ENCODE results near the gene NOP16. TPM values are rescaled to one million over a fixed set of nuclear protein-coding genes. Genes with fewer than 3 reads are reported as not detected.

The NOP16 gene, protein sequence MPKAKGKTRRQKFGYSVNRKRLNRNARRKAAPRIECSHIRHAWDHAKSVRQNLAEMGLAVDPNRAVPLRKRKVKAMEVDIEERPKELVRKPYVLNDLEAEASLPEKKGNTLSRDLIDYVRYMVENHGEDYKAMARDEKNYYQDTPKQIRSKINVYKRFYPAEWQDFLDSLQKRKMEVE
- total RNA-seq, result 29.2 and 29.6 TPM in 2 replicates

DNA sequence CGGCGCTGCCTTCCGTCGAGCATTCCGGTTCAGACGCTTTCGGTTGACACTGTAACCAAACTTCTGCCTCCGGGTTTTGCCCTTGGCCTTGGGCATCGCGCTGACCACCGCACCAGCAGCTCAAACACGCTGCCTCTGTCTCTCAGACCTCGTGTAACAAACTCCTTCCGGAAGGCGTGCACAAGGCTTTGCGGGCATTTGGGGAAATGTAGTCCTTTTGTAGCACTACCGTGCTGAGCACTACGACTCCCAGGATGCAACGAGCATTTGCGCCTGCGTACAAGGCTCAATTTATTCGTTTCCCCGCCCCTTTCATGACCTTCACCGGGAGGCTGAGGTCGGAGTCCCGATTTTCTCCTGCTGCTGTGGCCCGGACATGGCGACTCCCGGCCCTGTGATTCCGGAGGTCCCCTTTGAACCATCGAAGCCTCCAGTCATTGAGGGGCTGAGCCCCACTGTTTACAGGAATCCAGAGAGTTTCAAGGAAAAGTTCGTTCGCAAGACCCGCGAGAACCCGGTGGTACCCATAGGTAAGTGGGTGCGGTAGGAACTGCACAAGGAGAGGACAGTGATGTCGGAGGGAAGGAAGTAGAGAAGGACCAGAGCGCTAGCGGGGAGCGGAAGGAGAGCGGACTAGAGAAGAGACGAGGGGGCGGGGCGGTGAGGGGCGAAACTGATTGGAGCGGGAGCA is at the start of gene NOP16, which contains the start of gene HIGD2A:
NOP16 (minus strand) TSS at position 155 of the 691 bp plus-strand sequence; CDS start at position 96, 59 bp downstream.
HIGD2A (plus strand) TSS at position 308 of the 691 bp plus-strand sequence; CDS start at position 377, 69 bp downstream.

DNA sequence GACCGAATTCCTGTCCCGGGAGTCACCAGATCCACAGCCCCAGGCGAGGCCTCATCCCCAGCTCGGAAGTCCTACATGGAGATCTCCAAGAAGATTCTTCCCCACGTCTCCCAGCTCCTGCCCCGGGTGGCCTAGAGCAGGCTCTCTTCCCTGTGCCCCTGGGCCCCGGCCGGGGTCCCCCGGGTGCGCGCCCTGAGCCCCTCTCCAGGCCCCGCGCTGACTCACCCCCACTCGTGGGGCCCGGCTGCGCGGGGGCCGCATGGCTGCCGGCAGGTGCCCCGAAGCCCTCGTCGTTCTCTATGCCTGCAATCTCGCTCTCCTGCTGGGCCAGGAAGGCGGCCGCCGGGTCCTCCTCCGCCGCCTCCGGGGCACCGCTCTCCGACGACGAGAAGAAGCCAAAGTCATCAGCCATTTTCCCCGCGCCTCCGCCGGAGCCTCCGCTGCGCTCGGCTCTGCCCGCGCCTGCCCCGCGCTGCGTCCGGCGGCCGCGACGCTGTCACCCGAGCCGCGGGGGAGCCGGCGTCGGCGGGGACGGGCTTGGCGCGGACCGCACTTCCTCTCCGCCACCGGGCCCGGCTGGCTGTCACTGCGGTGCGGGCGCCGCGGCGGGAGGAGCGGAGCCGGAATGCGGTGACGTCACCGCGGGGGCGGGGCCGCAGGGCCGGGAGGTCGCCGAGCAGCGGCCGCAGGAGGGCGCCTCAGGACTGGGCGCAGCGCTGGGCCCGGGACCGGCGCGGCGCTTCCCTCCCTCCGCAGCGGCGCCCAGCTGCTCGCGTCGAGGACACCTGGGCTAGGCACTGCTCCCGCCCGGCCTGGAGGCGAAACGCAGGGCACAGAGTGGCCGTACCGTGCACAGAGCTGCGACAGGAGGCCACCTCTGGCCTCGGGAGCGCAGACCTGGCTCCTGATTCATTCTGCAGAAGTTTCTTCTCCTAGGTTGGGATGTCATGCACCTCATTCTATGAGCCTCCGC is 27.8 kb upstream of the NOP16 start, which contains the start of gene CLTB:
CLTB (minus strand) TSS at position 588 of the 973 bp plus-strand sequence; CDS start at position 412, 176 bp downstream.

DNA sequence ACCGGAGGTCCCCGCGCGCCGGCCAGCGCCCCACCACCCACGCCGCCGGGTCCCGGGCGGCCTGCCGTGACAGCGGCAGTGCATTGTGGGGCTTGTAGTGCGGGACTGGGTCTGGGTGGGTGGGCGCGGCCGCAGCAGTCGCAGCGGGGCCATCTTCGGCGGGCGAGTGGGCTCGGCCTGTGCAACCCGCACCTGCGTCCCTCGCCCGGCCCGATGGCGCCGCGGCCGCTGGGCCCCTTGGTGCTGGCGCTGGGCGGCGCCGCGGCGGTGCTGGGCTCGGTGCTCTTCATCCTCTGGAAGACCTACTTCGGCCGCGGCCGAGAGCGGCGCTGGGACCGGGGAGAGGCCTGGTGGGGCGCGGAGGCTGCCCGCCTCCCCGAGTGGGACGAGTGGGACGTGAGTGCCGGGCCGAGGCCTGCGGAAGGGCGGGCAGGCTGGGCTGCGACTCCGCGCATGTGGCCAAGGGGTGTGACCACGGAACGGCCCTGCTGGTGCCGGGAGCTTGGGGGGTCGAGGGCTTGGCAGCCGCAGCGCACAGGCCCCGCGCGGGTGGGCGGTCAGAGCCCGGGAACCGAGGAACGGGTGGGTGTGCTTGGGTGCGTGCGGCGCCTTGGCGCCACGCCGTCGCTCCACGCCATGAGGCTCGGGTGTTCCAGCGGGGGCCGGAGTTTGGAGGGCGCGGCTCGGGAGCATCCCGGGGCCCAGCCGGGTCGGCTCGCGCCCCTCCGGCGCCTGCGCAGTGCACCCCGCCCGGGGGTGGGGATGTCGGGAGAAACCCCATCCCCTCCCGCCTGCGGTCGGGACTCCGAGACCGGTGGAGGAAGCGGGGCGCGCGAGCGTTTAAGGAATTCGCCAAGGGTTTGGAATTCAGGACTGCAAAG is 22.8 kb downstream of the NOP16 start, which contains the start of gene ARL10:
ARL10 (plus strand) TSS at position 137 of the 881 bp plus-strand sequence; CDS start at position 214, 77 bp downstream.

DNA sequence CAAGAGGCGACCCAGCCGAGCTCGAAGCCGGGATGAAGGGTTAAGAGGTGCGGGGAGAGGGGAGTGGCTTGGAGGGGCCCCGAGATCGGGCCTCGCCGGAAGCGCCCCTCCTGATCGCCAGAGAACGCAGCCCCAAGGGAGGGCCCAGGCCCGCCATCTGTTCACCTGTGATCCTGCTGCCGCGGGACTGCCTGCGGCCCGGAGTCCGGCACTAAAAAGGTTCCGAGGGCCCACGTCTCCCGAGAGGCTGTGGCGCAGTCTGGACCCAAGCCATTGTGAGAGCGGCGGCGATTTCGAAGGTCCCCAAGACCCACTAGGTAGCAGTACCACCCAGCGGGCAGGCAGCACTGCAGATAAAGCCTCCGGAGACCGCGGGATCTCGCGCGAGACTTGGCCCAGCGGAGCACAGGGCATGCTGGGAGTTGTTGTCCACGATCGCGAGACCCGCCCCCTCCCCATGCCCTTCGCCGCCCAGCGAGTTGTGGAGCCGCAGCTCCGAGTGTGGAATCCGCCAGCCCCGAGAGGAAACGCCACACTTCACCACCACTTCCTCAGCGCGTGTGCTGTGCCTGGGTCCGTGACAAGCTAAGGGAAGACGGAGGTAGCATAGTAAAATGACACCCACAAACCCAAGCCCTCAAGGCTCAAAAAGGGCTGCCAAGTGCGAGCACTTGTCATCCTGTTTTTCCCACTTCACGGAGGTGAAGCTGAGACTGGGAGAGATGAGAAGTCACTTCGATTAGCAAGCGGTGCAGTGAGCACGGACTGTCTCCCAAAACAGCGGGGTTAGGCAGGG is 26.8 kb downstream of the NOP16 start, which contains the start of gene KIAA1191:
KIAA1191 (minus strand) TSS at position 328 of the 796 bp plus-strand sequence. CDS start 2,256 bp downstream, outside the sequence.

Other genes starting within 250 kb of the NOP16 start
- gene SIMC1, start 150.2 kb downstream of the NOP16 start, total RNA-seq, result 5.5 and 8.5 TPM in 2 replicates
- gene KIAA1191, start 26.8 kb downstream of the NOP16 start, total RNA-seq, result 96.7 and 97.0 TPM in 2 replicates
- gene ARL10, start 23.1 kb downstream of the NOP16 start, total RNA-seq, result 3.6 and 6.7 TPM in 2 replicates
- 127 and 159 TPM in 2 replicates for gene HIGD2A, start 153 bp upstream of the NOP16 start, total RNA-seq
- 195 and 200 TPM in 2 replicates for gene CLTB, start 27.9 kb upstream of the NOP16 start, total RNA-seq
- 29.3 and 31.3 TPM in 2 replicates for gene FAF2, start 59.8 kb upstream of the NOP16 start, total RNA-seq
- 6.5 and 7.3 TPM in 2 replicates for gene RNF44, start 148.8 kb upstream of the NOP16 start, total RNA-seq
- gene CDHR2, start 160.7 kb upstream of the NOP16 start, total RNA-seq, result not detected in 2 replicates
- gene GPRIN1, start 221.6 kb upstream of the NOP16 start, total RNA-seq, result 8.8 and 10.0 TPM in 2 replicates
- 0.44 TPM in 1 of 2 replicates, not detected in the other for gene SNCB, start 241.9 kb upstream of the NOP16 start, total RNA-seq
- not detected in 2 replicates for gene EIF4E1B, start 242.1 kb upstream of the NOP16 start, total RNA-seq

All from mammary microvascular endothelial cell (primary cell).